ENCODE results near the gene GNG10.

DNA sequence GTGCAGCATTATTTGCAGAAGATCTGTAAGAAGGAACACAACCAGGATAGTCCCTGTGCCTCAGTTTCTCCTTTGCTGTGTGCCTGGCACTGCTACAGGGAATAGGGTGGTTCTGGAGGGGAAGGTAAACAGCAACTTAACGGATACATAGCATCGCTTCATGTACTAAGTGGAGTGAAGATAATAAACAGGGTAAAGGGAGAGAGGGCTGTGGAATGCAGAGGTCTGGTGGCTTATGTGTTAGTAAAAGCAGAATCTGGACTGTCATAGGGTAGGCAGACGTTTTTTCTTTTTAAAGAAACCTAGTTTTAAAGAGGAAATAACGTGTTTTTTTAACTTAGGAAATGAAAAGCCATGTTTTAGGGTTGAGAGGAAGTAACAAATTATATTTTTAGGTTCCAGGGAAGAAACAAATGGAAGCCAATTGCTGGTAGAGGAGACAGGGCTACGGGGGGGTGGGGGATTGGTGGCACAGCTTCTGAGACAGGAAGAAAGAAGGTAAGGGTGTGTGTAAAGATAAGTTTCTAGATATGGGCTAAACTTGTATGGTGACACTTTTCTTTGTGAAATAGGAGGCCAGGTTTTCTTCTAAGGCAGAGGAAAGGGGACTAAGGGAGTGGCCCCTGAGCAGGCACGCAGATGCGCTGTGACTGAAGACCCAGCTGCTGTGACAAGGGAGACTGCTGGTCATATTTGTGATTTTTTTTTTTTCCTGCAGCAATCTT lies 1.3 kb downstream of the GNG10 start:
- TF ChIP-seq, protein P1, sequence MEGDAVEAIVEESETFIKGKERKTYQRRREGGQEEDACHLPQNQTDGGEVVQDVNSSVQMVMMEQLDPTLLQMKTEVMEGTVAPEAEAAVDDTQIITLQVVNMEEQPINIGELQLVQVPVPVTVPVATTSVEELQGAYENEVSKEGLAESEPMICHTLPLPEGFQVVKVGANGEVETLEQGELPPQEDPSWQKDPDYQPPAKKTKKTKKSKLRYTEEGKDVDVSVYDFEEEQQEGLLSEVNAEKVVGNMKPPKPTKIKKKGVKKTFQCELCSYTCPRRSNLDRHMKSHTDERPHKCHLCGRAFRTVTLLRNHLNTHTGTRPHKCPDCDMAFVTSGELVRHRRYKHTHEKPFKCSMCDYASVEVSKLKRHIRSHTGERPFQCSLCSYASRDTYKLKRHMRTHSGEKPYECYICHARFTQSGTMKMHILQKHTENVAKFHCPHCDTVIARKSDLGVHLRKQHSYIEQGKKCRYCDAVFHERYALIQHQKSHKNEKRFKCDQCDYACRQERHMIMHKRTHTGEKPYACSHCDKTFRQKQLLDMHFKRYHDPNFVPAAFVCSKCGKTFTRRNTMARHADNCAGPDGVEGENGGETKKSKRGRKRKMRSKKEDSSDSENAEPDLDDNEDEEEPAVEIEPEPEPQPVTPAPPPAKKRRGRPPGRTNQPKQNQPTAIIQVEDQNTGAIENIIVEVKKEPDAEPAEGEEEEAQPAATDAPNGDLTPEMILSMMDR (IDR thresholded peaks at IDR 0.05): no peak
- TF ChIP-seq POLR2A (IDR thresholded peaks at IDR 0.05): no peak

Data from body of pancreas (tissue), 4 donors.